Peyer's patch (tissue), 4 donors: Measurements from ENCODE around the gene ASB12.

Experiments
- POLR2A ChIP-seq, 2 donors: fragments of 450-650 bp; IDR thresholded peaks; one replicate each; pipeline ENCODE4 v1.5.1; 2017; ENCODE audit warnings: antibody characterized with exemption in 2 of 2, mild to moderate bottlenecking in 2 of 2, moderate library complexity in 2 of 2
- TF ChIP-seq, protein P1 (sequence below), 6 experiments: fragments of 450-650 bp in 4 of 6; fragments of 200-600 bp in 2 of 6; sonication (generic) in 1 of 6; IDR thresholded peaks; one replicate each; pipeline ENCODE4 v1.5.1; 2017 to 2019; ENCODE audit warnings: antibody characterized with exemption in 6 of 6, mild to moderate bottlenecking in 3 of 6, moderate library complexity in 1 of 6

DNA sequence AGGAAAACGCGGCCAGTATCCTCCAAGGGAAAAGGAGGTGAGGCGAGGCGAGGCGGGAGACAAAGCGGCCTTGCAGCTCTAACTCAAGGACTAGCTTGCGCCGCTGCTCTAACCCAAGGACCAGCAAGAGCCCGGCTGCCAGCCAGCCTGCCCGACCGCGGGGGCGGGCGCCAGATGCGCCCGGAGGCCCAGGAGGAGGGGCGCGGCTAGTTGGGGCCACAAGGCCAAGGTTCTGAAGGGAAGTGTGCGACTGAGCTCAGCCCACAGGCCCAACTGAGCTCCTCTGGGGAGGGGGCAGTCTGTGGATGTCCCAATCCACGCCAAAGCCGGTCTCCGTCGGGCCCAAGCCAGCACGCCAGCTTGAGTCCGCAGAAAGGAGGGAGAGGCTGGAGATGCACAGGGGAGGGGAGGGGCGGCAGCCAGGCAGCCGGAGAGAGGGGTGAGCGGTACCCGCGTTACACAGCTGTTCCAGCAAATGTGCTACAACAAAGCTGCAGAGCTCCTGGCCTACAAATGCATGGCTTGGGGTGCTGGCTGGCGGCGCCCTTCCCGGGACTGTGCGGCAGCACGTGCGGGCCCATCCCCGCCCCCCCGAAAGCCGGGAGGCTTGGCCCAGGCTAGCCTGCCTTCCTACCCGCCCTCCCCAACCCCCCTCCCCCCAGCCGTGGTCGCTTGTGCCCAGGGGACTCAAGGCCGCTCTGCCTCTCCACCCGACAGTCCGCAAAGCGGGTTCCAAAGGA lies 25.5 kb downstream of the ASB12 start:
- TF ChIP-seq POLR2A (IDR thresholded peaks at IDR 0.05) = no peak
- TF ChIP-seq, protein P1, sequence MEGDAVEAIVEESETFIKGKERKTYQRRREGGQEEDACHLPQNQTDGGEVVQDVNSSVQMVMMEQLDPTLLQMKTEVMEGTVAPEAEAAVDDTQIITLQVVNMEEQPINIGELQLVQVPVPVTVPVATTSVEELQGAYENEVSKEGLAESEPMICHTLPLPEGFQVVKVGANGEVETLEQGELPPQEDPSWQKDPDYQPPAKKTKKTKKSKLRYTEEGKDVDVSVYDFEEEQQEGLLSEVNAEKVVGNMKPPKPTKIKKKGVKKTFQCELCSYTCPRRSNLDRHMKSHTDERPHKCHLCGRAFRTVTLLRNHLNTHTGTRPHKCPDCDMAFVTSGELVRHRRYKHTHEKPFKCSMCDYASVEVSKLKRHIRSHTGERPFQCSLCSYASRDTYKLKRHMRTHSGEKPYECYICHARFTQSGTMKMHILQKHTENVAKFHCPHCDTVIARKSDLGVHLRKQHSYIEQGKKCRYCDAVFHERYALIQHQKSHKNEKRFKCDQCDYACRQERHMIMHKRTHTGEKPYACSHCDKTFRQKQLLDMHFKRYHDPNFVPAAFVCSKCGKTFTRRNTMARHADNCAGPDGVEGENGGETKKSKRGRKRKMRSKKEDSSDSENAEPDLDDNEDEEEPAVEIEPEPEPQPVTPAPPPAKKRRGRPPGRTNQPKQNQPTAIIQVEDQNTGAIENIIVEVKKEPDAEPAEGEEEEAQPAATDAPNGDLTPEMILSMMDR (IDR thresholded peaks at IDR 0.05) = no peak
